A549 (cell line): ENCODE measurements around the gene SCD. TPM values are rescaled to one million over a fixed set of nuclear protein-coding genes. Genes with fewer than 3 reads are reported as not detected.

Experiments used
- ATAC-seq, 2 experiments: fragments of 200-7000 bp in 1 of 2; fragments of >200 bp in 1 of 2; cut with Nextera tagmentation in 1 of 2; cut with Tn5 transposase in 1 of 2; 3 replicates each; pipeline versions ENCODE4 v1.8.0 to v1.9.1; 2018 to 2020; ENCODE audit warnings: mild to moderate bottlenecking in 1 of 2, moderate library complexity in 1 of 2
- CTCF ChIA-PET: fragments of 300-600 bp; sonication (Branson Sonifier 250); formaldehyde crosslinking; extraction: SDS; loops from one replicate; lab custom pipeline; 2021; ENCODE audit warnings: antibody characterized with exemption, inconsistent platforms; lab: Yijun Ruan, JAX
- POLR2A ChIA-PET: fragments of 350-600 bp; formaldehyde crosslinking; extraction: SDS; loops from one replicate; lab custom pipeline; 2021; ENCODE audit warnings: antibody characterized with exemption, inconsistent platforms; lab: Yijun Ruan, JAX
- DNase-seq, 2 experiments: peaks; one replicate each; pipeline versions ENCODE4 v3.0.0 to v3.0.0-alpha.2; 2011 to 2016; ENCODE audit warnings: low read depth in 1 of 2, low spot score in 1 of 2
- FAIRE-seq: peaks from 2 replicates; lab custom pipeline; 2011; peaks lifted over from hg19 to GRCh38; lab: Jason Lieb, UNC
- H3K27ac ChIP-seq, 2 experiments: fragments of >200 bp; sonication (Bioruptor Twin); formaldehyde crosslinking; 3 replicates each; pipeline ENCODE4 v1.5.1; 2016 to 2017
- H3K4me1 ChIP-seq: fragments of >200 bp; sonication (Bioruptor Twin); formaldehyde crosslinking; 3 replicates; pipeline ENCODE4 v1.6.1; 2016
- H3K4me2 ChIP-seq: fragments of >200 bp; sonication (Bioruptor Twin); formaldehyde crosslinking; 3 replicates; pipeline ENCODE4 v1.6.1; 2016
- H3K4me3 ChIP-seq: fragments of >200 bp; sonication (Bioruptor Twin); formaldehyde crosslinking; 3 replicates; pipeline ENCODE4 v1.5.1; 2016
- H3K9me3 ChIP-seq: fragments of >200 bp; sonication (Bioruptor Twin); formaldehyde crosslinking; 3 replicates; pipeline ENCODE4 v1.6.1; 2016
- CBX2 ChIP-seq: fragments of 200-600 bp; sonication (generic); IDR thresholded peaks from 2 replicates; pipeline ENCODE4 v1.6.1; 2016; ENCODE audit warnings: low read depth, mild to moderate bottlenecking, borderline replicate concordance
- CEBPB ChIP-seq, 2 experiments: fragments of >200 bp in 1 of 2; sonication (Bioruptor Twin) in 1 of 2; formaldehyde crosslinking in 1 of 2; IDR thresholded peaks; 2 replicates each; pipeline ENCODE4 v1.6.1; 2012 to 2016
- ELK1 ChIP-seq: fragments of 150-350 bp; IDR thresholded peaks from 2 replicates; pipeline ENCODE4 v1.6.1; 2014; ENCODE audit warnings: low read depth, mild to moderate bottlenecking, low read length
- ESRRA ChIP-seq: fragments of 150-350 bp; IDR thresholded peaks from 2 replicates; pipeline ENCODE4 v1.6.1; 2014; ENCODE audit warnings: mild to moderate bottlenecking, low read length, borderline replicate concordance
- GATA3 ChIP-seq: IDR thresholded peaks from 2 replicates; pipeline ENCODE4 v1.6.1; 2012; ENCODE audit warnings: borderline replicate concordance
- HMGXB4 ChIP-seq: fragments of 250-450 bp; sonication (Bioruptor Pico); IDR thresholded peaks from 2 replicates; pipeline ENCODE4 v1.5.0; 2021; ENCODE audit warnings: mild to moderate bottlenecking, moderate library complexity, borderline replicate concordance
- JUNB ChIP-seq: fragments of >200 bp; sonication (Bioruptor Twin); formaldehyde crosslinking; IDR thresholded peaks from 2 replicates; pipeline ENCODE4 v1.6.1; 2016
- NPAS2 ChIP-seq: fragments of 250-450 bp; sonication (Bioruptor Pico); IDR thresholded peaks from 2 replicates; pipeline ENCODE4 v1.8.0; 2022; ENCODE audit warnings: mild to moderate bottlenecking, moderate library complexity, borderline replicate concordance
- PBX3 ChIP-seq: IDR thresholded peaks from 2 replicates; pipeline ENCODE4 v1.6.1; 2012
- POLR2A ChIP-seq: IDR thresholded peaks from 2 replicates; pipeline ENCODE4 v1.6.1; 2012; ENCODE audit warnings: mild to moderate bottlenecking, low read length
- RCOR1 ChIP-seq: fragments of 150-350 bp; IDR thresholded peaks from 2 replicates; pipeline ENCODE4 v1.6.1; 2014; ENCODE audit warnings: antibody characterized with exemption, low read length, low read depth
- SREBF2 ChIP-seq: fragments of 450-650 bp; IDR thresholded peaks from 2 replicates; pipeline ENCODE4 v1.6.1; 2014; ENCODE audit warnings: mild to moderate bottlenecking, moderate library complexity
- USF2 ChIP-seq: fragments of 450-650 bp; IDR thresholded peaks from 2 replicates; pipeline ENCODE4 v1.6.1; 2014; ENCODE audit warnings: antibody characterized with exemption
- ZC3H11A ChIP-seq: fragments of 450-650 bp; IDR thresholded peaks from 2 replicates; pipeline ENCODE4 v1.6.1; 2014; ENCODE audit warnings: antibody characterized with exemption, mild to moderate bottlenecking
- ZFP36 ChIP-seq: fragments of 450-650 bp; IDR thresholded peaks from 2 replicates; pipeline ENCODE4 v1.6.1; 2014; ENCODE audit warnings: borderline replicate concordance; ENCODE audit not compliant: partially characterized antibody
- WGBS: methylation state at CpG from one replicate; pipeline ENCODE4 v1.1.6; 2017; ENCODE audit errors: missing lambda C conversion rate; 5-methylcytosine and 5-hydroxymethylcytosine counted together
- polyA plus RNA-seq, 4 experiments: library from polyadenylated mRNA; depleted of rRNA in 3 of 4; stranded (reverse); fragments of >200 nt; fragmentation: RNase III in 1 of 4; extraction: RNeasy Plus Mini Kit Qiagen cat#74134 plus additional on column Dnase treatment in 1 of 4; gene quantifications; 2 replicates in 3 of 4; 3 replicates in 1 of 4; pipeline ENCODE4 v1.2.3, GENCODE V29; 2011 to 2017

Gene SCD
- polyA plus RNA-seq, 2 of the 4 experiments (the other 2 are of a cell fraction), result 348 to 496 TPM

- no peak for FAIRE-seq
- no peak for TF ChIP-seq ZFP36
- no peak for TF ChIP-seq HMGXB4 (CRISPR knock-in tag)
- TF ChIP-seq CEBPB (IDR thresholded peaks at IDR 0.05), result no peak
- TF ChIP-seq POLR2A, result no peak
- TF ChIP-seq PBX3, result no peak
- no peak for TF ChIP-seq USF2
- TF ChIP-seq RCOR1, result no peak
- WGBS, result 27% methylated on average over 5 of the region's 5 CpGs
- ATAC-seq, result no peak
- ChIA-PET CTCF (interaction anchor here (1.1 to 28.5 kb wide), 5 partner anchors 10 to 190 kb away, joined by 3 to 534 read pairs (median 10); no protein-coding TSS in a partner anchor), POLR2A (no interaction called here)
- H3K9me3 ChIP-seq, result no peaks in the 10 kb centered on the region
- no peak for DNase-seq
- no peaks in the 10 kb centered on the region for H3K4me1 ChIP-seq
- H3K4me2 ChIP-seq, result no peak overlapping the region
- H3K27ac ChIP-seq, result no peak overlapping the region
- H3K4me3 ChIP-seq, result no peak overlapping the region
These were observed 18.8 kb upstream of the SCD start for GRCh38 chr10:100328198-100328597.

GRCh38 chr10:100330079-100330478 is 17.0 kb upstream of the SCD start, which contains the start of gene PKD2L1:
TSS of gene PKD2L1 (minus strand) at chr10:100330228. CDS start at chr10:100330103, 125 bp downstream.
- POLR2A ChIA-PET, result interaction anchor here (0.8 to 1.8 kb wide), 4 partner anchors 17 to 206 kb away, joined by 3 to 6 read pairs (median 4); partner anchors contain the start of genes HIF1AN and SCD
- CTCF ChIA-PET, result interaction anchor here (1.0 to 28.5 kb wide), 12 partner anchors 8 to 414 kb away, joined by 3 to 534 read pairs (median 4); no protein-coding TSS in a partner anchor
- Histone ChIP-seq H3K4me3 (no peak within 1 kb of the TSS), H3K9me3 (no peaks in the 10 kb centered on the region), H3K4me1 (peaks cover 5% of the 10 kb centered on the region; the same call in 2 of the 3 replicates), H3K4me2 (no peak within 1 kb of the TSS), H3K27ac (no peak within 1 kb of the TSS)
- ATAC-seq, result no peak; a peak in 1 of 6 replicates
- TF ChIP-seq USF2 (no peak), ESRRA (no peak), SREBF2 (no peak), GATA3 (no peak), CBX2 (no peak), NPAS2 (CRISPR knock-in tag) (no peak), PBX3 (no peak), JUNB (no peak), ELK1 (no peak)
- 25% methylated on average over 4 of the region's 5 CpGs for WGBS
- no peak for FAIRE-seq
- no peak for DNase-seq

- Histone ChIP-seq H3K4me2 (no peak overlapping the region), H3K4me3 (no peak overlapping the region), H3K27ac (no peak overlapping the region), H3K9me3 (no peaks in the 10 kb centered on the region), H3K4me1 (peaks cover 5% of the 10 kb centered on the region; the same call in 2 of the 3 replicates)
- CTCF ChIA-PET, result interaction anchor here (0.7 to 28.5 kb wide), 9 partner anchors 13 to 192 kb away, joined by 3 to 534 read pairs (median 3); partner anchors contain the start of gene SEC31B
- POLR2A ChIA-PET, result no interaction called here
- WGBS, result 53% methylated on average over 4 of the region's 4 CpGs
- DNase-seq (no peak), ATAC-seq (no peak), FAIRE-seq (no peak)
- TF ChIP-seq ZC3H11A (no peak), HMGXB4 (CRISPR knock-in tag) (no peak)
These were observed 13.9 kb upstream of the SCD start for GRCh38 chr10:100333106-100333505.
